Measurements from ENCODE around the gene IFNK. TPM values are rescaled to one million over a fixed set of nuclear protein-coding genes. Genes with fewer than 3 reads are reported as not detected.

The IFNK gene
- total RNA-seq, 1 donor from 2014 or later, result not detected

DNA sequence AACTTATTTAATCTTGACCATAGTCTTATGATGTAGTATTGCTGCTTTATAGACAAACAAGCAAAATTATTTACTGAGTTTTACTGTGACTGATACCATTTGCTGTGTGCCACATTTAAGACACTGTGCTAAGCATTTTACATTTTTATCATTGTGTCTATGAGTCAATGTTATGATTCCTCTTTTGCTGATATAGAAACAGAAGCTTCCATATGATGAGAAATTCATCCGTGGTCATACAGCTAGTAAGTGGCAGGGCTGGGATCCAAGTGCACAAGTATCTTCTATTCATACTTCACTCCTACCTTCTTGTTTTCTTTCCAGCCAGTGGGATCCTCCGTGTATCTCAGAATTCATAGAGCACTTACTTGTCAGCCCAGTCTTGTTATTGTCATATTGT, 17.1 kb upstream of the IFNK start:
- no peak for ATAC-seq (ENCODE audit: low read depth)
- no peak for TF ChIP-seq CTCF (IDR thresholded peaks at IDR 0.05)
- CTCF ChIA-PET, result no interaction called here
- POLR2A ChIA-PET, result no interaction called here
- intact Hi-C loops (cut with micrococcal nuclease), result no loop called here
- no peak overlapping the region for H3K27ac Mint-ChIP-seq
- H3K4me3 Mint-ChIP-seq, result no peak overlapping the region
- H3K36me3 Mint-ChIP-seq (ENCODE audit: low read depth), result peaks cover 20% of the 10 kb centered on the region
- peaks cover 30% of the 10 kb centered on the region for H3K4me1 Mint-ChIP-seq
- H3K9me3 Mint-ChIP-seq, result no peaks in the 10 kb centered on the region
- H3K27me3 Mint-ChIP-seq, result no peaks in the 10 kb centered on the region
- DNase-seq, result no peak

DNA sequence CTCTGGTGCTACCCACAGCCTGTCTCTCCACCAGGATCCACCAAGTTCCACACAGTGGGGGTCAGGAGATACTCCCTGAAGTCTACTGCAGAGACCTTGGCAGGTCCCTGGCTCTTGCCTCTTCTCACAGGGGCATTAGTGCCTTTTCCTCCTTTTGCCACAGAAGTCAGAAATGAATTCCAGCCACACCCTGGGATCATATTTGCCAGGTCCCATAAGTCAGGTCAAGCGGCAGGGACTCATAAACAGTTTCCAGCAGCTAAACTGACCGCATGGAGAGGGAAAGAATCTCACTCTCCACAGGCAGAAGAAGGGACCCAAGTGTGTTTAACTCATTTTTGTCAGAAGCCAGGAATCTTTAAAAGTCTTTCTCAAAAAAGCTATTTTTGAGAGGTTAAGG, 13.3 kb upstream of the IFNK start:
- H3K27me3 Mint-ChIP-seq, result no peaks in the 10 kb centered on the region
- CTCF ChIA-PET, result interaction anchor here (1.0 to 1.1 kb wide), 2 partner anchors 21 to 178 kb away, joined by 3 read pairs; no protein-coding TSS in a partner anchor
- H3K4me3 Mint-ChIP-seq, result no peak overlapping the region
- peaks cover 23% of the 10 kb centered on the region for H3K36me3 Mint-ChIP-seq (ENCODE audit: low read depth)
- no peak for TF ChIP-seq CTCF (IDR thresholded peaks at IDR 0.05)
- peaks cover 12% of the 10 kb centered on the region for H3K4me1 Mint-ChIP-seq
- intact Hi-C loops (cut with micrococcal nuclease), result no loop called here
- H3K9me3 Mint-ChIP-seq, result no peaks in the 10 kb centered on the region
- POLR2A ChIA-PET, result interaction anchor here (1.0 kb wide), 1 partner anchor 26 kb away, joined by 3 read pairs; no protein-coding TSS in a partner anchor
- DNase-seq (no peak), ATAC-seq (ENCODE audit: low read depth) (no peak)
- H3K27ac Mint-ChIP-seq, result no peak overlapping the region

DNA sequence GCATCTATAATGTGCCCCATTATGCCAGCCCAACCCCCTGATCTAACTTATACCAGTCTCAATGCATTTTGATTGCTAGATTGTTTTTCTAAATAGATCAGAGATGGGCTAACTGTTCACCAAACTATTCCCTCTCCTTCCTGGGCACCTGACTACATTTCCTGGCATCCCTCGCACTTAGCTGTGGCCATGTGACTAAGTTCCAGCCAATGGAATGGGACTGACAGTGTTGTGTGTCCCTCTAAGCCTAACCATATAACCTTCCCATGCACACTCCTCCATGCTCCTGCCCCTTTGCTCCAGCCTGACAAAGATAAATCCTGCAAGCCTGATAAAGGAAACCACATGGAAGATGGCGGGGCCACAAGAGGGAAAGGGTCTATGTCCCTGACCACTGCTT, 12.3 kb upstream of the IFNK start:
- CTCF ChIA-PET, result interaction anchor here (1.0 kb wide), 1 partner anchor 22 kb away, joined by 3 read pairs; no protein-coding TSS in a partner anchor
- intact Hi-C loops (cut with micrococcal nuclease), result no loop called here
- no peak for TF ChIP-seq CTCF (IDR thresholded peaks at IDR 0.05)
- DNase-seq (no peak), ATAC-seq (ENCODE audit: low read depth) (no peak)
- Mint-ChIP-seq H3K4me3 (no peak overlapping the region), H3K9me3 (no peaks in the 10 kb centered on the region), H3K27me3 (no peaks in the 10 kb centered on the region), H3K27ac (no peak overlapping the region), H3K36me3 (ENCODE audit: low read depth) (peaks cover 21% of the 10 kb centered on the region), H3K4me1 (peaks cover 20% of the 10 kb centered on the region)
- POLR2A ChIA-PET, result no interaction called here

- peaks cover 27% of the 10 kb centered on the region for H3K4me1 Mint-ChIP-seq
- no peak overlapping the region for H3K27ac Mint-ChIP-seq
- intact Hi-C loops (cut with micrococcal nuclease), result no loop called here
- no peaks in the 10 kb centered on the region for H3K9me3 Mint-ChIP-seq
- TF ChIP-seq CTCF (IDR thresholded peaks at IDR 0.05), result no peak
- H3K36me3 Mint-ChIP-seq (ENCODE audit: low read depth), result peaks cover 12% of the 10 kb centered on the region
- DNase-seq, result no peak
- H3K4me3 Mint-ChIP-seq, result no peak overlapping the region
- ChIA-PET POLR2A (interaction anchor here (1.0 kb wide), 1 partner anchor 24 kb away, joined by 3 read pairs; no protein-coding TSS in a partner anchor), CTCF (interaction anchor here (1.2 kb wide), 1 partner anchor 15 kb away, joined by 4 read pairs; the partner anchor contains the start of gene MOB3B)
- H3K27me3 Mint-ChIP-seq, result no peaks in the 10 kb centered on the region
- ATAC-seq (ENCODE audit: low read depth), result no peak
These were observed 9.5 kb upstream of the IFNK start for GRCh38 chr9:27514551-27514950.

- Mint-ChIP-seq H3K27ac (no peak overlapping the region), H3K27me3 (no peaks in the 10 kb centered on the region), H3K36me3 (ENCODE audit: low read depth) (peaks cover 15% of the 10 kb centered on the region), H3K4me3 (no peak overlapping the region), H3K4me1 (peaks cover 36% of the 10 kb centered on the region), H3K9me3 (no peaks in the 10 kb centered on the region)
- CTCF ChIA-PET, result no interaction called here
- ATAC-seq (ENCODE audit: low read depth), result no peak
- POLR2A ChIA-PET, result no interaction called here
- TF ChIP-seq CTCF (IDR thresholded peaks at IDR 0.05), result no peak
- DNase-seq, result no peak
- intact Hi-C loops (cut with micrococcal nuclease), result no loop called here
These were observed 6.1 kb upstream of the IFNK start for GRCh38 chr9:27518006-27518405.

All from activated B cell treated with CpG ODN at 0.5 μM for 24 hours (primary cell).